Fibroblast of gingiva (primary cell): ENCODE results near the gene CEBPE.

Experiments used
- DNase-seq: peaks from one replicate; pipeline ENCODE4 v3.0.0-alpha.2; 2011; ENCODE audit warnings: low read depth

Gene CEBPE

GRCh38 chr14:23102801-23103200, 16.3 kb downstream of the CEBPE start:
- DNase-seq, result no peak

GRCh38 chr14:23101986-23102625, 16.9 kb downstream of the CEBPE start:
- no peak for DNase-seq

GRCh38 chr14:23101213-23101970, 17.7 kb downstream of the CEBPE start:
- no peak for DNase-seq

GRCh38 chr14:23099212-23099861, 19.7 kb downstream of the CEBPE start:
- no peak for DNase-seq

DNA sequence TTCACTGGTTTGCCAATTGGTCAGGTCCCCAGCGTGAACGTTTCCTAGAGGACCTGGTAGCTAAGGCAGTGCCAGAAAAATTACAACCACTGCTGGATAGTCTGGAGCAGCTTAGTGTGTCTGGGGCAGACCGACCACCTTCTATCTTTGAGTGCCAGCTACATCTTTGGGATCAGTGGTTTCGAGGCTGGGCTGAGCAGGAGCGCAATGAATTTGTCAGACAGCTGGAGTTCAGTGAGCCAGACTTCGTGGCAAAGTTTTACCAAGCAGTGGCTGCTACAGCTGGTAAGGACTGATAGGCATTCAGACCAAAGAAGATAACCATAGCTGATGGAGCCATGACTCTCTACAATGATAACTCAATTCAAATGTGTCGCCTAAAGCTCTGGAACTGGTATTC, 21.3 kb downstream of the CEBPE start:
- DNase-seq, result no peak

DNA sequence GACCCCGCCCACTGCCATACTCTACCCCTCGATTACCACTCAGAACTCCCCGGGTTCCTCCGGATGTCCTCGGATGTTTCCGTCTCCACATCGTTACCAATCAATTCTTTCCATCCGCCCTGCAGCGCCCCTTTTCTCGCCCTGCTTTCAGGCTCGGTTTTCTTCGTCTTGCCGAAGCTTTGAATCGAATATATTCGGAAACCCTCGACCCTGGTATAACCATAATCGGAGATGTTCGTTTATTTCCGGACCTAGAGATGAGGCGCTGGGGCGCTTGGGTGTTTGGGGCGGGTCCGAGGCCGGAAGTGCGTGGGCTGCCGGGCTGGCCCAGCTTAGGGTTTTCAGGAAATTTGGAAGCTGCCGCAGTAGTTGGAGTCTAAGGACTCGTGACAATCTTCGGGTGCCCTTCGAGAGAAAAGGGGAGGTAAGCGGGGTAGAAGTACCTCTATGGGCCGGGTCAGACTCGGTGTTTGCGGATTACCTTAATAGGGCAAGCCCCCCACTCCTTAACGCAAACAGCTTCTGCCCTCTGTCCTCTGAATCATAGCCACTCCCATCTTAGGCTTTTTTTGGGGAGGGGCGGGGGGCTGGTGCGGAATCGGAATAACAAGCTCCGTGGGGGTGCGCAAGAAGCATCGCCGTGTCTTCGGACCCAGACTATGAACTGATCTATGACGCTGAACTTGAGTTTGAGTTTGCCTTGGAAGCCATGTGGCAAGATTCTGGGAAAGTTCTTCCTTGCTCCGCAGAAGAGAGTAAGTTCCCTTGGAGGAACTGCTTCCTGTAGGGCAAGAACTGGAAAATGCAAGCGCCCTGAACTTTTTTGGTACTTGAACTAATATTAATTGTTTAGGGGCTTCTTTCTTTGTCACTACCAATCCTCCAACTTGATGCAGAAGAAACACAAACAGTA, 23.6 kb downstream of the CEBPE start, which contains the start of gene C14orf119:
Gene C14orf119 (plus strand): TSS at position 310 of the 913 bp plus-strand sequence. CDS start 2,154 bp downstream, outside the sequence.
- DNase-seq, result peak; percentile 99

- DNase-seq, result peak; percentile 88
Observed at GRCh38 chr14:23094666-23095195, 24.3 kb downstream of the CEBPE start, which contains the start of gene ACIN1. Gene ACIN1 (minus strand): TSS chr14:23095136. CDS start chr14:23095112, 24 bp downstream.

DNA sequence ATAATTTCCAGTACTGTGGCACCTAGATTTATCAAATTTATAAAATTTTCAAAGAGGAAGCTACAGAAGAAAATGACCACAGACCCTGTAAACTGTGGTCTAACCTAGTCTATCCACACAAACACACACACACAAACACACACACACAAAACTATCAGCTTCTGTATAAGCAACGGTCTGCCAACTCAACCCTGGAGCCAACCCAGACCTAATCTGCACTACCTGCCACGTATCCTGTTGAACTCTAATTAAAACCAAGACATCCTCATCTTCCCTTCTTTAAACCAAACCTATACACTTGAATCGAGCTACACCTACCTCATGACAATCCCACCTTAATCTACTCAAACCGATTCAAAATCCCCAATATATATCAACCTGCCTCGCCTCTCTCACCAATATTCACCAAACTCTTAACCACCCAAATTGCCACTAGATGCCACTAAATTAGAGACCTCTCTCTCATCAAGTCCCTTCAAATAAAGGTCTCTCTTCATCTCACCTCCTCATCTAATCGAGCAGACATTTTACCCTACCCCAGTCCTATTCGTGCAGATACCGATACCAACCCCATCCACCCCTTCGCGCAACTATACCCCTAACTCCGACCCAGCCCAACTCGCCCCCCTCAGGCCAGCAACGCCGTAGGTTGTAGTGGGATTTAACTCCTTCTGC, 24.9 kb downstream of the CEBPE start:
- DNase-seq, result no peak

- DNase-seq, result no peak
Observed at GRCh38 chr14:23093526-23093925, 25.5 kb downstream of the CEBPE start.

DNA sequence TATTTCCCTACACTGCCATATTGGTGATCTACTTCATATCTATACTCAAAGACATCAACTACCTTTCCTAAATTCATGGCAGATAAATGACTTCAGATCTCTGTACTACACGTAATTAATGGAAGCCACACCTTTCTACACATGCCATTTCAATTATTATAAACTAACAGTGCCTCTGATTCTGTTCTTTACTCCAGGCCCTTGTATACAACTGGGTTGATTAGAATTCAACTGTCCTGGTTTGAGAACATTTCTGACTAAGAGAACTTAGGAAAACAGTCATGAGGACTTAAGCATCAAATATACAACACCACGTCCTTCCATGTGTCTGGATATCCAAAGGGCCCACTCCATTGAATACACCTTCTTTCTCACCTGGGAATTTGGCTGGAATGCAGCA, 26.0 kb downstream of the CEBPE start:
- DNase-seq, result no peak

DNA sequence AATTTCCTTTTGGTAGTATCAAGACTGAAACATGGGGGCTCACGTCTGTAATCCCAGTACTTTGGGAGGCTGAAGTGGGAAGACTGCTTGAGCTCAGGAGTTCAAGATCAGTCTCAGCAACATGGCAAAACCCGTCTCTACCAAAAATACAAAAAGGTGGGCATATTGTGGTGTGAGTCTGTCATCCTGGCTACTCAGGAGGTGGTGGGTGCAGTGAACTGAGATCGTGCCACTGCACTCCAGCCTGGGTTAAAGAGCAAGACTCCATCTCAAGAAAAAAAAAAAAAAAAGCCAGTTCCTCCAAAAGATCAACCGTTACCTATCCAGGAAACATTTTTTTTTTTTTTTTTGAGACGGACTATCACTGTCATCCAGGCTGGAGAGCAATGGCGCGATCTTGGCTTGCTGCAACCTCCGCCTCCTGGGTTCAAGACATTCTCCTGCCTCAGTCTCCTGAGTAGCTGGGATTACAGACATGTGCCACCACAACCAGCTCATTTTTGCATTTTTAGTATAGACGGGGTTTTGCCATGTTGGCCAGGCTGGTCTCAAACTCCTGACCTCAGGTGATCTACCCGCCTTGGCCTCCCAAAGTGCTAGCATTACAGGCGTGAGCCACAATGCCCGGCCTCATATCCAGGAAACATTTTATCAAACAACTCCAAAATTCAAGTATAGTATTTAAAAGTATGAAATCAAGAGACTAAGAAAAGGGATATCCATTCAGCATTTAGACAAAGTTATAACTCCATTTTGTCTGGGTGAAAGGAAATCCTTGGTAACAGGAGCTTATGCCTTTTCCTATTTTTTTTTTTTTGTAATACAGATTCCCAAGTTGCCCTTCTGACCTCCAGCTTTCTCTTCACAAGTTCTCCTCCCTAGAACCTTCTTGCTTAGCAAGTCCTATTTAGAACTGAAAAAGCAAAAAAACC, 27.5 kb downstream of the CEBPE start:
- DNase-seq, result no peak

GRCh38 chr14:23090254-23090636, 28.8 kb downstream of the CEBPE start:
- no peak for DNase-seq

DNA sequence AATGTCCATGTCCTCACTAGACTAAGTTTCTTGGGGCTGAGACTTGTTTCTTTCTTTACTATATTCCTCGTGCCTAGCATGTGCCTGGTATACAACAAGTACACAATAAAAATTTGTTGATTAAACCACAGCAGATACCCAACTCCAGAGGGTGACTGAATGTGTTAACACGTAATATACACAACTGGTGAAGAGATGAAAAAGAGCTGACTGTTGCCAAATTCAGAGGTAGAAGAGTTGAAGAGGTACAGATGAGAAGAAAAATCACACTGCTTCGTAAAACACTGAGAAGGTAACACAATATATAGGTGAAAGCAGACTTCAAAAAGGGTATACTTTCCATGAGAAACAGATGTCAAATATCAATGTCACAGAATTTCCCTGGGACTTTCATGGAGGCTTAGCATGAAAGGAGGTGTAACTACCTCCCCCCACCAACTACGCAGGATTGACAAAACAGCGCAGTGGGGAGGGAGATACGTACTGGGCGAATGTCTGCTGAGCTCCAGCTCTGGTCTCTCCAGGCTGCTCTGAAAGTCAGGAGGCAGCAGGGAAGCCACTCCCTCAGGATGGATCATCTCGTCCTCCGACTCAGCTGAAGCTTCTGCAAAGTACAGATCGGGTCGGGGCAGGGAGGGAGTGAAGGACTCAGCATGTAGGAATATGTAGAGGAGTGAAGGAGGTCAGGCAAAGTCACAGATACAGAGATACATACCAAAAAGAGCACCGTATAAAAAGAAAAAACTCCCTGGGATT, 29.4 kb downstream of the CEBPE start:
- DNase-seq, result no peak

DNA sequence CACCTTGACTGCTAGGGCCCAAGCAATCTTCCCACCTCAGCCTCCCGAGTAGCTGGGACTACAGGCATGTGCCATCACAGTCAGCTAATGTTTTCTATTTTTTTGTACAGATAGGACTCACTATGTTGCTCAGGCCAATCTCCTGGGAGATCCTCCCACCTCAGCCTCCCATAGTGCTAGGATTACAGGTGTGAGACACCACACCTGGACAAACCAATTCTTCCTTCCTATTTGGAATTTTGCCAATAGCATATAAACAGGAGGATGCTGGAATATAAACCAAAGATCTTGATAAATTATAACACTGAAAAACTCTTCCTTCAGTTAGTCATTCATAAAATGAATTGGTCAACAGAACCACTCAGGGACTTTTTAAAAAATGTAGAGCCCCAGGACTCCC, 32.5 kb downstream of the CEBPE start:
- DNase-seq, result no peak

DNA sequence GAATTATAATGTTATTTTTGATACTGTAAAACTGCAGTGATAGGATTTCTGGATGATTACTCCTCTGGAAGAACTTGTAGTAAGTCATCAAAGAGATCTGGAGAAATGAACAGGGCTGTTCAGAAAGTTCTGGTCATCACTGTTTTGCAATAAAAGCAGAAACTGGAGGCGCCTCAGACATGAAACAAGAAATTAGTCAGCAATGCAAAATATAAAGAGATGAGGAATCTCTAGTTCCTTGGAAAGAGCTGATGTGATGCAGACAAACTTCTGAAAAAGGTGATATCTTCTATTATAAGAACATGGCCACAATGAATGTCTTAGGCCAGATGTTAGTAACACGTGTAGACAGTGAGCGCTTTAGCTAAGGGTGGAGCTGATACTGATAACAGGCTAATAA, 33.6 kb downstream of the CEBPE start:
- DNase-seq, result no peak

DNA sequence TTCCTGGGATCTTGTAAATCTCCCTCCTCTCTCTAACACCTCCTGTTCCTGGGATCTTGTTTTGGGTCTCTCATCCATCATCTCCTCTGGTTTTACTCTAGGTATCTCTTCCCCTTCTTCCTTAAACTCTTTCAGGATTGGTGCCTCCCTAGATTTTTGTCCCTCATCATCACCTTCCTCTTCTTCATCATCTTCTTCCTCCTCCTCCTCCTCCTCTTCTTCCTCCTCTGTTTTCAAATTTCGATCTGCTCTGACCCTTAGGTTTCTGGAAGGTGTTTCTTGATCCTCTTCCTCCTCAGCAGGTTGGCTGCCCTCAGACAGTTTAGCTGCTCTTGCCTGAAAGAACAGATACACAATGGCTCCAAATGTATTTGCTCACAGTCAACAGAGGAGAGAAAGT, 38.6 kb downstream of the CEBPE start:
- DNase-seq, result no peak

- DNase-seq, result no peak
Observed at GRCh38 chr14:23079716-23080115, 39.3 kb downstream of the CEBPE start.

DNA sequence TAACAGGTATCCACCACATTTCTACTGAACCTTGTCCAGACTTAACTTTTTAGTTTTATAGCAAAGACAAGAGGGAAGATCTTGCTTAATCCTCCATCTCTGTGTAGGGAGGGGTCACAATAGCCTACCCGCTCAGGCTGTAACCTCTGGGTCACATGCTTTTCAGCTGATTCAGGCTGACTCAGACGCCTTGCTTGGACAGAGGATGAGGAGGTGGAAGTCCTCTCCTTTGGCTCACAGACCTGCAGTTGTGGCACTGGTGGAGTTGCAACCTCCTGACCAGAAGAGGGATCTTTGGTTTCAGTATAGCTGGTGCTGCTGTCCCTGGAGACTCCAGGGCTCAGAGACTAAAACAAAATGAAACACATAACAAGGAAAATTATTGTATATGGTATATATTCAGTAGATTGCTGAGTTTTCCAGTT, 40.4 kb downstream of the CEBPE start:
- DNase-seq, result peak; percentile 98

- DNase-seq, result no peak
Observed at GRCh38 chr14:23077962-23078361, 41.1 kb downstream of the CEBPE start.
